A549 (cell line): ENCODE data around the gene ANKRD13D.

ENCODE experiments used
- CTCF ChIP-seq: fragments of >200 bp; sonication (Bioruptor Twin); formaldehyde crosslinking; IDR thresholded peaks from 3 replicates; pipeline ENCODE4 v1.5.1; 2016
- EHF ChIP-seq: fragments of 250-450 bp; sonication (Bioruptor Pico); IDR thresholded peaks from 2 replicates; pipeline ENCODE4 v1.5.0; 2020; ENCODE audit warnings: mild to moderate bottlenecking
- ELK1 ChIP-seq: fragments of 150-350 bp; IDR thresholded peaks from 2 replicates; pipeline ENCODE4 v1.6.1; 2014; ENCODE audit warnings: low read depth, mild to moderate bottlenecking, low read length
- EP300 ChIP-seq, 2 experiments: fragments of >200 bp; sonication (Bioruptor Twin); formaldehyde crosslinking; IDR thresholded peaks; 2 replicates in 1 of 2; 3 replicates in 1 of 2; pipeline ENCODE4 v1.6.1; 2016 to 2017

- TF ChIP-seq ELK1: no peak
- TF ChIP-seq EHF (CRISPR knock-in tag): no peak
- no peak for TF ChIP-seq EP300 (IDR thresholded peaks at IDR 0.05)
- TF ChIP-seq CTCF: peak; percentile 79
These were observed 23.3 kb upstream of the ANKRD13D start for GRCh38 chr11:67265633-67266448.
